GM18873 (cell line): ENCODE data around the gene ISCU.
A peak's percentile ranks its signal among the peaks of the same experiment; 100 is the strongest.
"Not testable (repeated sequence)": the region's sequence is repeated elsewhere in the genome, so short reads cannot be mapped to it uniquely, and the experiment has no call there.

ENCODE experiments used
- ATAC-seq: cut with Tn5 transposase; IDR thresholded peaks from one replicate; pipeline ENCODE4 v1.9.1; 2021; ENCODE audit warnings: mild to moderate bottlenecking, moderate library complexity, moderate number of reproducible peaks; ENCODE audit not compliant: unreplicated experiment, low FRiP score

ISCU gene

GRCh38 chr12:108542320-108542719, 20.1 kb upstream of the ISCU start:
- no peak for ATAC-seq

GRCh38 chr12:108543652-108544051, 18.7 kb upstream of the ISCU start:
- ATAC-seq = no peak

GRCh38 chr12:108547686-108548085, 14.7 kb upstream of the ISCU start:
- no peak for ATAC-seq

- no peak for ATAC-seq
Measured at GRCh38 chr12:108548954-108549521, 13.4 kb upstream of the ISCU start.

GRCh38 chr12:108551535-108551934, 10.9 kb upstream of the ISCU start:
- ATAC-seq = no peak

GRCh38 chr12:108553799-108554198, 8.6 kb upstream of the ISCU start:
- no peak for ATAC-seq

- not testable (repeated sequence) for ATAC-seq
Measured at GRCh38 chr12:108555383-108555782, 7.0 kb upstream of the ISCU start.

GRCh38 chr12:108559007-108559655, 3.3 kb upstream of the ISCU start:
- ATAC-seq = no peak

- ATAC-seq = no peak
Measured at GRCh38 chr12:108559748-108560147, 2.6 kb upstream of the ISCU start.

GRCh38 chr12:108560321-108560721, 2.1 kb upstream of the ISCU start:
- ATAC-seq = no peak

- ATAC-seq = peak; percentile 39
Measured at GRCh38 chr12:108560752-108561719, 1.4 kb upstream of the ISCU start, which contains the start of gene SART3. TSS of gene SART3 (minus strand) at chr12:108561173. CDS start at chr12:108561154, 19 bp downstream.

GRCh38 chr12:108561852-108562347, 496 bp upstream of the ISCU start:
- no peak for ATAC-seq

GRCh38 chr12:108563136-108563803, 874 bp downstream of the ISCU start:
- peak; percentile 28 for ATAC-seq

GRCh38 chr12:108563804-108564151, 1.4 kb downstream of the ISCU start:
- no peak for ATAC-seq

GRCh38 chr12:108564724-108565123, 2.3 kb downstream of the ISCU start:
- no peak for ATAC-seq

- ATAC-seq = no peak
Measured at GRCh38 chr12:108565146-108565545, 2.8 kb downstream of the ISCU start.

GRCh38 chr12:108565976-108566375, 3.6 kb downstream of the ISCU start:
- no peak for ATAC-seq

- no peak for ATAC-seq
Measured at GRCh38 chr12:108566452-108566851, 4.1 kb downstream of the ISCU start.

GRCh38 chr12:108567406-108568337, 5.3 kb downstream of the ISCU start:
- no peak for ATAC-seq
